Astrocyte (in vitro differentiated cells and primary cell): ENCODE data around the gene NUPR2.

ENCODE experiments used
- CTCF ChIP-seq: IDR thresholded peaks from 2 replicates; pipeline ENCODE4 v1.5.1; 2011; ENCODE audit warnings: low read depth, mild to moderate bottlenecking, inconsistent platforms, low read length, moderate library complexity; ENCODE audit not compliant: insufficient read depth
- EZH2 ChIP-seq: IDR thresholded peaks from 2 replicates; pipeline ENCODE4 v1.6.1; 2012; ENCODE audit warnings: mild to moderate bottlenecking, low read length, inconsistent platforms; ENCODE audit not compliant: insufficient read depth

GRCh38 chr7:56106108-56107073, 9.8 kb downstream of the NUPR2 start, which contains the start of gene CHCHD2:
- no peak for TF ChIP-seq CTCF
- no peak for TF ChIP-seq EZH2
